ENCODE measurements around the gene CCSER2.

DNA sequence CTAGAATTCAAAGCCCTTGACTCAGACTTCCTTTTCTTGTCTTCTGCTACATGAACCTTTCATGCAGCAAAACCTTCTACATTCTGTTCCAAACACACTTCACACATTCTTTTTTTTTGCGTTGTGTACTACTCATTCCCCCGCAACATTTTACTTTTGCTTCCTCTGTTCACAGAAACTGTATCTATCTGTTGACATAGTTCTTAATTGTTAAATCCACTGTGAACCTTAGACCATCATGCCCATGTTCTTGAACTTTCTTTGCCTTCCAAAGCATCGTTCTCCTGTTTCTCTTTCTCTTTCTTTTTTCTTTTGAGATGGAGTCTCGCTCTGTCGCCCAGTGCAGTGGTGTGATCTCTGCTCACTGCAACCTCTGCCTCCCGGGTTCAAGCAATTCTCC is 14.2 kb downstream of the CCSER2 start:
- TF ChIP-seq, protein P1, sequence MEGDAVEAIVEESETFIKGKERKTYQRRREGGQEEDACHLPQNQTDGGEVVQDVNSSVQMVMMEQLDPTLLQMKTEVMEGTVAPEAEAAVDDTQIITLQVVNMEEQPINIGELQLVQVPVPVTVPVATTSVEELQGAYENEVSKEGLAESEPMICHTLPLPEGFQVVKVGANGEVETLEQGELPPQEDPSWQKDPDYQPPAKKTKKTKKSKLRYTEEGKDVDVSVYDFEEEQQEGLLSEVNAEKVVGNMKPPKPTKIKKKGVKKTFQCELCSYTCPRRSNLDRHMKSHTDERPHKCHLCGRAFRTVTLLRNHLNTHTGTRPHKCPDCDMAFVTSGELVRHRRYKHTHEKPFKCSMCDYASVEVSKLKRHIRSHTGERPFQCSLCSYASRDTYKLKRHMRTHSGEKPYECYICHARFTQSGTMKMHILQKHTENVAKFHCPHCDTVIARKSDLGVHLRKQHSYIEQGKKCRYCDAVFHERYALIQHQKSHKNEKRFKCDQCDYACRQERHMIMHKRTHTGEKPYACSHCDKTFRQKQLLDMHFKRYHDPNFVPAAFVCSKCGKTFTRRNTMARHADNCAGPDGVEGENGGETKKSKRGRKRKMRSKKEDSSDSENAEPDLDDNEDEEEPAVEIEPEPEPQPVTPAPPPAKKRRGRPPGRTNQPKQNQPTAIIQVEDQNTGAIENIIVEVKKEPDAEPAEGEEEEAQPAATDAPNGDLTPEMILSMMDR (IDR thresholded peaks at IDR 0.05) = no peak
- no peak for TF ChIP-seq POLR2A (IDR thresholded peaks at IDR 0.05)

Measured in thyroid gland (tissue), 4 donors.